Smooth muscle cell of the pulmonary artery (primary cell): ENCODE data around the gene NUDT1. TPM values are rescaled to one million over a fixed set of nuclear protein-coding genes. Genes with fewer than 3 reads are reported as not detected.

Experiments used
- total RNA-seq: library from RNA; depleted of rRNA; stranded (reverse); fragments of >200 nt; gene quantifications from 2 replicates; pipeline ENCODE4 v1.2.3, GENCODE V29; 2014

NUDT1 gene
- total RNA-seq: 8.3 and 16.7 TPM in 2 replicates

DNA sequence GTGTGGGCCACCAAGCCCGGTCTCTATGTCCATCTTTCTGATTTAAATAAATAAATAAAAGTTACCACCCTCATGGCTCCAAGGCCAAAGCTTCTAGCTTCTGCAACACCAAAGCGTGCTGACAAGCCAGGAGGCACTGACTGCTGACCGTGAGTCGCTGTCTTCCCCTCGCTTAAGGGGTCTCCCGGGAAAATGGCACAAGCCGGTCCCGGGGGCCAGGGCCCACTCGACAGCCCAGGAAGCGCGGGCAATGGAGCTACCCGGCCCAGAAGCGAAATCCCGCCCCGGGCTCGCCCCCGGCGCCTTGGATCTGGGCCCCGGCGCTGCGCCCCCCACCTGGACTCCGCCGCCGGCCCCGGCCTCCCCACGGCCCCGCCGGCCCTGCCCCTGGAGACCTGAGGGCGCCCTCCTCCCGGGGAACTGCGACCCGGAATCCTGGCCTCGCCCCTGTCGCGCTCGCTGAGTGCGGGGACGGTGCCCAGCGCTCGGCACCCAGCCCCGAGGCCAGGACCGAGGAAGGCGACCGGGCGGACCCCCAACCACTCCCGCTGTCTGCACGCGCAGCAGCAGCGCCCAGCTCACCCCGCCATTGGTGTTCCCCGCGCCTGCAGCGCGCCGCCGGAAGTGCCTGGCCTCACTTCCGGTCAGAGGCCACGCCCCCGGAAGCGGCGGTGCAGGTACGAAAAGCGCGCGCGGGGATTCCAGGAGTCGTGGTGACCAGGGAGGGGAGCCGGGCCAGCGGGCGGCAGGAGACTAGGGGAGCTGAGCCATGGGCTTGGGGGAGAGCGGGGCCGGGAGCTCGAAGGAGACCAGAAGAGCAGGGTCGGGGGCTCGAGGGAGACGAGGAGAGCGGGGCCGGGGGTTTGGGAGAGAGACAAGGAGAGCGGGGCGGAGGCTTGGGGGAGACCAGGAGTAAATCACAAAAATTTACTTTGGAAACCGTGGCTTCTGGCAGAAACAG, at the start of gene NUDT1, which contains the start of gene MRM2:
Gene NUDT1, plus strand, starts transcription at position 647 of the 961 bp plus-strand sequence. CDS start 2,349 bp downstream, outside the sequence.
Gene MRM2, minus strand, starts transcription at position 626 of the 961 bp plus-strand sequence. Its CDS starts 36 bp downstream, at position 590.

DNA sequence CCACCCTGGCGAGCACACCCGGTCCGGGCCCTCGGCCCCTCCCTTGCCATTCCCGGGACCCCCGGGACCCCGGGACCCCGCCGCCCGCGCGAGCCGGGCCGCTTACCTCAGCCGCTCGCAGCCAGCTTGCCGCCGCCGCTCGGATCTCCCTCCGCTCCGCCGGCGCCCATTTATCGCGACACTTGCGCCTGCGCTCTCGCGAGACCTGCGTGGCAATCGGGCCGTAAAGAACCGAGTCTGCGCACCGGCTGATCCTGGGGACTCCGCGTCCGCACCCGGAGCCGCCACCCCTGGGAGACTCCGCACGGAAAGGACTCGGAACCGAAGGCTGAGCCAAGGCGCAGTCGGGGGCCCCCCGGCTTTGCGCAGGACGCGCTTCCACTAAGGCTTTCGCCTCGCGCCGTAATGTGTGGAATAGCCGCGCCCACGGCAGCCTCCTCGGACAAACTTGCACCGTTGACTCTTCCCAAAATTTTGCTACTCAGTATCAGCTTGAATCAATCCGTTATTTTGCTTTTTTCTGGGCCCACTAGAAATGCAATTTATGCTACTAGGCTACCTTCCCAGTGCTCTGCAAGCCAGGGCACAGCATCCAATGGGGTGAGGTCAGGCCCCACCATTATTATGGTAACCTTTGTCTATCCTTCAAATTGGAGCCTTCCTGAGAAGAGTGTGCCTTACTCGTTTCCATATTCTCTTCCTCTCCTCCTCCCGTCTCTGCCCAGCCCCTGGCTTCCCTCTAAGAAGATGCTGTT, 9.1 kb upstream of the NUDT1 start, which contains the start of gene MAD1L1:
Gene MAD1L1, minus strand, starts transcription at position 180 of the 755 bp plus-strand sequence. CDS start 2,812 bp downstream, outside the sequence.

Other genes with a start within 250 kb of the NUDT1 start
- 35.6 and 38.5 TPM in 2 replicates for gene MAD1L1, start 9.3 kb upstream of the NUDT1 start, total RNA-seq
- 13.0 and 13.5 TPM in 2 replicates for gene MRM2, start within 50 bp of the NUDT1 start, total RNA-seq
- gene SNX8, start 72.2 kb downstream of the NUDT1 start, total RNA-seq: 17.7 and 34.8 TPM in 2 replicates
- 150 and 189 TPM in 2 replicates for gene EIF3B, start 112.6 kb downstream of the NUDT1 start, total RNA-seq
- 11.3 and 13.1 TPM in 2 replicates for gene CHST12, start 161.4 kb downstream of the NUDT1 start, total RNA-seq
- gene GRIFIN, start 234.2 kb downstream of the NUDT1 start, total RNA-seq: not detected in 2 replicates